ENCODE data around the gene MGAT4A.

DNA sequence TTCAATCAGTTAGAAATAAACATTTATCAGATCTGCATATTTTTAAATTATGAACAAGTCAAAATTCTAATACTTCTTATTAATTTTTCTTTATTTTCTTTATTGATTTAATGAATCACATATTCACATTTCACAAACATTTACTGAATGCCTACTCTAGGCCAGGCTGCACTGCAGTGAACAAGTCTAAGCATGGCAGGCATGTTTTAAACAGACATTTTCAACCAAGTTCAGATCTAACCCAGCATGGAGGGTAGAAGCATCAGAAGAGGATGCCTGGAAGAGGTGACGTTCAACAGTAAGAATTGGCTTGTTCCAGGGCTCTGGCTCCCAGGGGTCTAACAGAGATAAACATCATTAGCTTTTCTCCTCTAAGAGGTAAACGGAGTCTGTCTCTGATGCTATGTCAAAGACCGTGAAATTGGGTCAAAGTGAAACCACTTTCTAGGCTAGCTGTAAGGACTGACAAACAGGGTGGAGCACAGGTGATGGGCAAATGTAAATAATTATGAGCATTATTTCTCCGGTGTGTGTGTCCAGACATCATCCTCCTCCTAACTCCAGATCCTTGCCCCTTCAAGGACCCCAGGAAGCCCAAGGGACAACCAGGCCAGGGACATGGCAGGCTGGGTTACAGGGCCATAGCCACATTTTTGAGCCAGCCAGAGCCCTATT, 72.0 kb downstream of the MGAT4A start:
- TF ChIP-seq, protein P1, sequence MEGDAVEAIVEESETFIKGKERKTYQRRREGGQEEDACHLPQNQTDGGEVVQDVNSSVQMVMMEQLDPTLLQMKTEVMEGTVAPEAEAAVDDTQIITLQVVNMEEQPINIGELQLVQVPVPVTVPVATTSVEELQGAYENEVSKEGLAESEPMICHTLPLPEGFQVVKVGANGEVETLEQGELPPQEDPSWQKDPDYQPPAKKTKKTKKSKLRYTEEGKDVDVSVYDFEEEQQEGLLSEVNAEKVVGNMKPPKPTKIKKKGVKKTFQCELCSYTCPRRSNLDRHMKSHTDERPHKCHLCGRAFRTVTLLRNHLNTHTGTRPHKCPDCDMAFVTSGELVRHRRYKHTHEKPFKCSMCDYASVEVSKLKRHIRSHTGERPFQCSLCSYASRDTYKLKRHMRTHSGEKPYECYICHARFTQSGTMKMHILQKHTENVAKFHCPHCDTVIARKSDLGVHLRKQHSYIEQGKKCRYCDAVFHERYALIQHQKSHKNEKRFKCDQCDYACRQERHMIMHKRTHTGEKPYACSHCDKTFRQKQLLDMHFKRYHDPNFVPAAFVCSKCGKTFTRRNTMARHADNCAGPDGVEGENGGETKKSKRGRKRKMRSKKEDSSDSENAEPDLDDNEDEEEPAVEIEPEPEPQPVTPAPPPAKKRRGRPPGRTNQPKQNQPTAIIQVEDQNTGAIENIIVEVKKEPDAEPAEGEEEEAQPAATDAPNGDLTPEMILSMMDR (IDR thresholded peaks at IDR 0.05): no peak
- no peak for TF ChIP-seq EZH2 (IDR thresholded peaks at IDR 0.05; ENCODE audit: borderline replicate concordance, insufficient read depth, low read depth, low read length, poor library complexity, severe bottlenecking)
